HepG2 (cell line): ENCODE measurements around the gene KIAA1217. TPM values are rescaled to one million over a fixed set of nuclear protein-coding genes. Genes with fewer than 3 reads are reported as not detected.

Experiments
- ATAC-seq: fragments of 200-7000 bp; cut with Tn5 transposase; 3 replicates; pipeline ENCODE4 v1.9.1; 2020; ENCODE audit warnings: mild to moderate bottlenecking, moderate library complexity
- BruUV-seq: library from RNA; stranded (reverse); fragments of 400-500 nt; replicated peaks from 2 replicates; lab custom pipeline; 2021; lab: Mats Ljungman, UMichigan
- CTCF ChIA-PET: fragments of 300-600 bp; formaldehyde crosslinking; extraction: SDS; loops from one replicate; lab custom pipeline; 2021; ENCODE audit warnings: low total read pairs, inconsistent platforms, low intra/inter-chr PET ratio; lab: Yijun Ruan, JAX
- POLR2A ChIA-PET: fragments of 350-600 bp; sonication (Branson Sonifier 250); formaldehyde crosslinking; loops from one replicate; lab custom pipeline; 2020; ENCODE audit warnings: antibody characterized with exemption, inconsistent platforms; lab: Yijun Ruan, JAX
- DNase-seq: peaks from one replicate; pipeline ENCODE4 v3.0.0-alpha.2; 2015; ENCODE audit warnings: low spot score
- FAIRE-seq: peaks from 3 replicates; lab custom pipeline; 2011; peaks lifted over from hg19 to GRCh38; lab: Jason Lieb, UNC
- H2AFZ ChIP-seq: one replicate; pipeline ENCODE4 v1.6.1; 2011; ENCODE audit warnings: low read length, inconsistent platforms
- H3K27ac ChIP-seq: fragments of 300-600 bp; 3 replicates; pipeline ENCODE4 v1.8.0; 2011; ENCODE audit warnings: mixed run types, mild to moderate bottlenecking, mixed read lengths, low read length, inconsistent platforms; ENCODE audit not compliant: insufficient read depth; ENCODE audit errors: extremely low read length
- H3K27me3 ChIP-seq, 2 experiments: fragments of 200-600 bp in 1 of 2; 2 replicates in 1 of 2; 3 replicates in 1 of 2; pipeline versions ENCODE4 v1.6.0 to v1.8.0; 2011; ENCODE audit warnings: low read length in 2 of 2, mild to moderate bottlenecking in 2 of 2, moderate library complexity in 2 of 2, inconsistent platforms in 1 of 2; ENCODE audit not compliant: insufficient read depth in 2 of 2, control insufficient read depth in 1 of 2
- H3K36me3 ChIP-seq, 2 experiments: fragments of 200-600 bp in 1 of 2; replicated peaks in 1 of 2; 2 replicates in 1 of 2; 3 replicates in 1 of 2; pipeline versions ENCODE4 v1.5.1 to v1.8.0; 2011; ENCODE audit warnings: low read length in 2 of 2, inconsistent platforms in 1 of 2; ENCODE audit not compliant: insufficient read depth in 2 of 2, control insufficient read depth in 1 of 2
- H3K4me1 ChIP-seq: 2 replicates; pipeline ENCODE4 v1.5.1; 2012; ENCODE audit warnings: low read length, inconsistent platforms; ENCODE audit not compliant: insufficient read depth
- H3K4me2 ChIP-seq: 2 replicates; pipeline ENCODE4 v1.6.0; 2011; ENCODE audit warnings: low read depth, low read length, inconsistent platforms
- H3K4me3 ChIP-seq, 3 experiments: fragments of 200-600 bp in 1 of 3; sonication (generic), shearing (Covaris generic) in 1 of 3; replicated peaks in 1 of 3; 2 replicates each; pipeline ENCODE4 v1.5.1; 2011 to 2016; ENCODE audit warnings: low read length in 3 of 3, inconsistent platforms in 2 of 3, low read depth in 2 of 3, mild to moderate bottlenecking in 2 of 3, control low read depth in 1 of 3, mixed read lengths in 1 of 3; ENCODE audit not compliant: insufficient read depth in 1 of 3
- H3K79me2 ChIP-seq: one replicate; pipeline ENCODE4 v1.6.1; 2011; ENCODE audit warnings: low read length, inconsistent platforms; ENCODE audit not compliant: insufficient read depth
- H3K9ac ChIP-seq: 2 replicates; pipeline ENCODE4 v1.6.0; 2011; ENCODE audit warnings: mild to moderate bottlenecking, low read depth, low read length, inconsistent platforms; ENCODE audit not compliant: insufficient read depth
- H3K9me3 ChIP-seq: 2 replicates; pipeline ENCODE4 v1.5.1; 2012; ENCODE audit warnings: mild to moderate bottlenecking, low read length
- H4K20me1 ChIP-seq: 2 replicates; pipeline ENCODE4 v1.6.0; 2011; ENCODE audit warnings: inconsistent platforms, mild to moderate bottlenecking, low read length, moderate library complexity; ENCODE audit not compliant: insufficient read depth
- ARID5B ChIP-seq: IDR thresholded peaks from 2 replicates; pipeline ENCODE4 v1.4.0; 2020; ENCODE audit warnings: mild to moderate bottlenecking, missing genetic modification reagents
- ATF1 ChIP-seq: IDR thresholded peaks from 2 replicates; pipeline ENCODE4 v1.6.1; 2016; ENCODE audit warnings: mild to moderate bottlenecking, control low read depth
- HDAC6 ChIP-seq: fragments of 200-600 bp; sonication (generic); IDR thresholded peaks from 2 replicates; pipeline ENCODE4 v1.7.0; 2017; ENCODE audit warnings: mild to moderate bottlenecking, antibody characterized with exemption, low read length, low read depth
- IKZF5 ChIP-seq: IDR thresholded peaks from 2 replicates; pipeline ENCODE4 v1.6.1; 2018; ENCODE audit warnings: missing genetic modification reagents, mild to moderate bottlenecking, missing compliant biosample characterization
- ISX ChIP-seq: sonication (generic); formaldehyde crosslinking; conservative IDR thresholded peaks from 2 replicates; pipeline ENCODE4 v1.5.0; 2020; ENCODE audit warnings: missing genetic modification reagents
- KLF15 ChIP-seq: sonication (generic); formaldehyde crosslinking; IDR thresholded peaks from 2 replicates; pipeline ENCODE4 v1.8.1; 2023; ENCODE audit warnings: borderline replicate concordance, mild to moderate bottlenecking, inconsistent platforms, missing genetic modification reagents, mixed read lengths
- MED1 ChIP-seq: sonication (generic); formaldehyde crosslinking; IDR thresholded peaks from 2 replicates; pipeline ENCODE4 v1.4.0; 2020; ENCODE audit warnings: missing genetic modification reagents
- PHF20 ChIP-seq: sonication (generic); formaldehyde crosslinking; IDR thresholded peaks from 2 replicates; pipeline ENCODE4 v1.5.0; 2020; ENCODE audit warnings: mild to moderate bottlenecking, missing genetic modification reagents
- SP5 ChIP-seq: IDR thresholded peaks from 2 replicates; pipeline ENCODE4 v1.6.1; 2016; ENCODE audit warnings: low read depth, borderline replicate concordance
- ZNF121 ChIP-seq: sonication (generic); formaldehyde crosslinking; IDR thresholded peaks from 2 replicates; pipeline ENCODE4 v1.5.0; 2020; ENCODE audit warnings: mild to moderate bottlenecking, missing genetic modification reagents
- ZNF224 ChIP-seq: sonication (generic); formaldehyde crosslinking; IDR thresholded peaks from 2 replicates; pipeline ENCODE4 v1.5.0; 2020; ENCODE audit warnings: mild to moderate bottlenecking, missing genetic modification reagents
- ZNF282 ChIP-seq: fragments of 450-650 bp; IDR thresholded peaks from 2 replicates; pipeline ENCODE4 v1.6.1; 2018; ENCODE audit not compliant: partially characterized antibody
- ZNF3 ChIP-seq: IDR thresholded peaks from 2 replicates; pipeline ENCODE4 v1.7.0; 2017; ENCODE audit warnings: inconsistent platforms
- ZNF317 ChIP-seq: sonication (generic); formaldehyde crosslinking; IDR thresholded peaks from 2 replicates; pipeline ENCODE4 v1.5.0; 2020; ENCODE audit warnings: mild to moderate bottlenecking, missing genetic modification reagents
- ZNF446 ChIP-seq: sonication (generic); formaldehyde crosslinking; IDR thresholded peaks from 2 replicates; pipeline ENCODE4 v1.5.0; 2020; ENCODE audit warnings: mild to moderate bottlenecking, missing genetic modification reagents
- ZNF605 ChIP-seq: sonication (generic); formaldehyde crosslinking; IDR thresholded peaks from 2 replicates; pipeline ENCODE4 v1.8.0; 2022; ENCODE audit warnings: mild to moderate bottlenecking, missing genetic modification reagents
- ZNF615 ChIP-seq: sonication (generic); formaldehyde crosslinking; IDR thresholded peaks from 2 replicates; pipeline ENCODE4 v1.5.0; 2020; ENCODE audit warnings: mild to moderate bottlenecking, missing genetic modification reagents, borderline replicate concordance
- ZNF670 ChIP-seq: sonication (generic); formaldehyde crosslinking; IDR thresholded peaks from 2 replicates; pipeline ENCODE4 v1.8.0; 2022; ENCODE audit warnings: mild to moderate bottlenecking, missing genetic modification reagents, borderline replicate concordance
- ZNF737 ChIP-seq: sonication (generic); formaldehyde crosslinking; IDR thresholded peaks from 2 replicates; pipeline ENCODE4 v1.5.0; 2020; ENCODE audit warnings: missing genetic modification reagents, mild to moderate bottlenecking, borderline replicate concordance
- WGBS: methylation state at CpG from one replicate; pipeline ENCODE4 v1.1.6; 2017; ENCODE audit warnings: low lambda C conversion rate; 5-methylcytosine and 5-hydroxymethylcytosine counted together
- in situ Hi-C: cut with HindIII; loops from 2 replicates; pipeline ENCODE4 v1.10.0; 2017; ENCODE audit warnings: low pct_unique_long_range_greater_than_20kb; ENCODE audit not compliant: extremely low pct_ligation_motif_present
- intact Hi-C: fragments of 100-400 bp; cut with micrococcal nuclease; formaldehyde crosslinking; loops from one replicate; pipeline ENCODE4 v1.10.0; 2022; ENCODE audit not compliant: unreplicated experiment
- polyA plus RNA-seq, 8 experiments: library from polyadenylated mRNA; depleted of rRNA in 3 of 8; stranded (reverse) in 7 of 8; unstranded in 1 of 8; fragments of >200 nt; fragmentation: Illumina TruSeq in 4 of 8; extraction: Trizol in 4 of 8; gene quantifications; 2 replicates each; pipeline versions ENCODE4 v1.2.1 to v1.2.3, GENCODE V29; 2011 to 2016; ENCODE audit warnings: low read depth in 4 of 8, missing spikeins in 1 of 8, mixed read lengths in 1 of 8; ENCODE audit not compliant: insufficient read depth in 1 of 8
- total RNA-seq, 5 experiments: library from RNA; depleted of rRNA; stranded (reverse); fragments of >200 nt; fragmentation: Illumina TruSeq; extraction: Trizol; gene quantifications; 2 replicates each; pipeline ENCODE4 v1.2.3, GENCODE V29; 2016; ENCODE audit warnings: low read depth in 1 of 5
- TF ChIP-seq, protein P1 (sequence below): sonication (generic); formaldehyde crosslinking; IDR thresholded peaks from 2 replicates; pipeline ENCODE4 v1.4.0; 2020; ENCODE audit warnings: mild to moderate bottlenecking, missing genetic modification reagents

Gene KIAA1217
- total and polyA plus RNA-seq, 2 of the 13 experiments (the other 11 are each of a cell fraction or from before 2014, with no cell fraction given): 4.6 to 10.9 TPM

DNA sequence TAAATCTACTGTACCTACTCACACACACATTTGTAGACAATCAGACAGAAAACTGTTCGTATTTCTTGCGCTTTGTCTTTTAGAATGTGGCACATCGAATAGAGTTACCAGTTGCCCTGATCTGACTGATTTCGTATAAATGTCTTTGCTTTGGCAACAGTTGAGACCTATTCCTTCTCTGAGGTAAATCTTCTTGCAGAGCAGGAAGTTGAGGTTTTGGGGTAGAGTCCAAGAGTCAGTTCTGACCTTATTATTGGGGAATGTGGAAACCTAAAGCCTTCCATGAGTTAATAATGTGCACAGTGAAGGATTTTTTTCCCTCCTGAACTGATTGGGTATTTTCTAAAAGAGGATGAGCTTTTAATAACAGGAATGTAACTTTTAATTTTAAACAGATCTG lies 135.3 kb downstream of the KIAA1217 start:
- CTCF ChIA-PET: no interaction called here
- no peak overlapping the region for H3K9ac ChIP-seq
- no peaks in the 10 kb centered on the region for H3K79me2 ChIP-seq
- H4K20me1 ChIP-seq: no peaks in the 10 kb centered on the region
- intact Hi-C loops: no loop called here
- H3K27me3 ChIP-seq: no peaks in the 10 kb centered on the region; a peak in 1 of 5 replicates
- no peak for ATAC-seq
- H3K9me3 ChIP-seq: no peaks in the 10 kb centered on the region
- no peak overlapping the region for H3K27ac ChIP-seq
- 97% methylated on average over 4 of the region's 4 CpGs for WGBS
- peak; percentile 4 for DNase-seq
- in situ Hi-C loops: no loop called here
- TF ChIP-seq ZNF670 (CRISPR knock-in tag): no peak
- no peak for TF ChIP-seq ZNF317
- TF ChIP-seq ZNF446 (CRISPR knock-in tag): no peak
- TF ChIP-seq ZNF3: no peak
- TF ChIP-seq ZNF282: no peak
- TF ChIP-seq ATF1 (CRISPR knock-in tag): no peak
- TF ChIP-seq, protein P1, sequence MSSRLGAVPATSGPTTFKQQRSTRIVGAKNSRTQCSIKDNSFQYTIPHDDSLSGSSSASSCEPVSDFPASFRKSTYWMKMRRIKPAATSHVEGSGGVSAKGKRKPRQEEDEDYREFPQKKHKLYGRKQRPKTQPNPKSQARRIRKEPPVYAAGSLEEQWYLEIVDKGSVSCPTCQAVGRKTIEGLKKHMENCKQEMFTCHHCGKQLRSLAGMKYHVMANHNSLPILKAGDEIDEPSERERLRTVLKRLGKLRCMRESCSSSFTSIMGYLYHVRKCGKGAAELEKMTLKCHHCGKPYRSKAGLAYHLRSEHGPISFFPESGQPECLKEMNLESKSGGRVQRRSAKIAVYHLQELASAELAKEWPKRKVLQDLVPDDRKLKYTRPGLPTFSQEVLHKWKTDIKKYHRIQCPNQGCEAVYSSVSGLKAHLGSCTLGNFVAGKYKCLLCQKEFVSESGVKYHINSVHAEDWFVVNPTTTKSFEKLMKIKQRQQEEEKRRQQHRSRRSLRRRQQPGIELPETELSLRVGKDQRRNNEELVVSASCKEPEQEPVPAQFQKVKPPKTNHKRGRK: no peak
- TF ChIP-seq ZNF615 (CRISPR knock-in tag): no peak
- no peak for TF ChIP-seq PHF20 (CRISPR knock-in tag)
- no peak for TF ChIP-seq MED1
- TF ChIP-seq ZNF737: no peak
- no peak for TF ChIP-seq ZNF224 (CRISPR knock-in tag)
- TF ChIP-seq IKZF5: no peak
- TF ChIP-seq SP5 (CRISPR knock-in tag): no peak
- TF ChIP-seq ZNF605: no peak
- TF ChIP-seq HDAC6: no peak
- TF ChIP-seq ZNF121 (CRISPR knock-in tag): no peak
- no peak for TF ChIP-seq ISX (CRISPR knock-in tag)
- TF ChIP-seq KLF15 (CRISPR knock-in tag): no peak
- TF ChIP-seq ARID5B: no peak
- no TSS peak for BruUV-seq
- no peak overlapping the region for H3K4me2 ChIP-seq
- no peak overlapping the region for H3K4me3 ChIP-seq
- POLR2A ChIA-PET: no interaction called here
- no peak overlapping the region for H2AFZ ChIP-seq
- no peaks in the 10 kb centered on the region; the same call in 1 of the 2 replicates for H3K4me1 ChIP-seq
- H3K36me3 ChIP-seq: no peaks in the 10 kb centered on the region
- FAIRE-seq: no peak
